GM12891 (cell line): ENCODE data around the gene NLRC3.

Experiments
- DNase-seq: peaks from one replicate; pipeline ENCODE4 v3.0.0; 2011; ENCODE audit warnings: low spot score; ENCODE audit not compliant: insufficient read length
- FAIRE-seq: peaks from 2 replicates; lab custom pipeline; 2011; peaks lifted over from hg19 to GRCh38; lab: Jason Lieb, UNC
- PAX5 ChIP-seq: IDR thresholded peaks from 2 replicates; pipeline ENCODE4 v1.6.1; 2011; ENCODE audit warnings: low read length, moderate library complexity, mild to moderate bottlenecking; ENCODE audit not compliant: insufficient read depth, severe bottlenecking
- POLR2A ChIP-seq: IDR thresholded peaks from 2 replicates; pipeline ENCODE4 v1.6.1; 2011; ENCODE audit warnings: low read depth, low read length, control low read depth
- POLR2AphosphoS5 ChIP-seq: IDR thresholded peaks from 2 replicates; pipeline ENCODE4 v1.6.1; 2011; ENCODE audit warnings: low read depth, low read length, control low read depth
- POU2F2 ChIP-seq: IDR thresholded peaks from 2 replicates; pipeline ENCODE4 v1.6.1; 2011; ENCODE audit warnings: low read depth, mild to moderate bottlenecking, control low read depth, low read length, moderate library complexity
- SPI1 ChIP-seq: IDR thresholded peaks from 2 replicates; pipeline ENCODE4 v1.6.1; 2011; ENCODE audit warnings: low read depth, low read length, control low read depth
- TAF1 ChIP-seq: IDR thresholded peaks from 2 replicates; pipeline ENCODE4 v1.6.1; 2011; ENCODE audit warnings: low read depth, low read length, control low read depth

The NLRC3 gene

GRCh38 chr16:3574195-3574594 lies 3.0 kb downstream of the NLRC3 start:
- DNase-seq (no peak), FAIRE-seq (no peak)
- TF ChIP-seq PAX5 (no peak), POLR2AphosphoS5 (no peak), POU2F2 (no peak), TAF1 (no peak), SPI1 (no peak), POLR2A (no peak)

DNA sequence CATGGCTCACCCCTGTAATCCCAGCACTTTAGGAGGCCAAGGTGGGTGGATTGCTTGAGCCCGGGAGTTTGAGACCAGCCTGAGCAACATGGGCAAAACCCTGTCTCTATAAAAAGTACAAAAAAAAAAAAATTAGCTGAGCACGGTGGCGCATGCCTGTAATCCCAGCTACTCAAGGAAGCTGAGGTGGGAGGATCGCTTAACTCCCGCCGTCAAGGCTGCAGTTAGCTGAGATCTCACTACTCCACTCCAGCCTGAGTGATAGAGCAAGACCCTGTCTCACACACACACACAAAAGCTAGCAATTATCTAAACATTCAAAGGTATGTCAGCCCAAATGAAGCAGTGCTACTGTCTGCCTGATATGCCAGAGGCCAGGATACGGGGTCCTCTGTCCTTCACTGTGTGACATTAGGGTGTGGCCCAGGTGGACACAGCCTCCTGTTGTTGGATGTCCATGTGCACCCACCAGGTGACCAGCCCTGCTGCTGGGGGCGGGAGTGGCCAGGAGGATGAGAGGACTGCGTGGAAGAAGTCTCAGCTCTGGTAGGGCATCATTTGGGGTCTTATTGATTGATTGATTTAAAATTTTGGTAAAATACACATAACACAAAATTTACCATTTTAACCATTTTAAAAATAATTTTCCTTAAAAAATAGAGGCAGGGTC lies 3.9 kb downstream of the NLRC3 start:
- FAIRE-seq (no peak), DNase-seq (no peak)
- TF ChIP-seq POU2F2 (no peak), TAF1 (no peak), POLR2AphosphoS5 (no peak), PAX5 (no peak)

DNA sequence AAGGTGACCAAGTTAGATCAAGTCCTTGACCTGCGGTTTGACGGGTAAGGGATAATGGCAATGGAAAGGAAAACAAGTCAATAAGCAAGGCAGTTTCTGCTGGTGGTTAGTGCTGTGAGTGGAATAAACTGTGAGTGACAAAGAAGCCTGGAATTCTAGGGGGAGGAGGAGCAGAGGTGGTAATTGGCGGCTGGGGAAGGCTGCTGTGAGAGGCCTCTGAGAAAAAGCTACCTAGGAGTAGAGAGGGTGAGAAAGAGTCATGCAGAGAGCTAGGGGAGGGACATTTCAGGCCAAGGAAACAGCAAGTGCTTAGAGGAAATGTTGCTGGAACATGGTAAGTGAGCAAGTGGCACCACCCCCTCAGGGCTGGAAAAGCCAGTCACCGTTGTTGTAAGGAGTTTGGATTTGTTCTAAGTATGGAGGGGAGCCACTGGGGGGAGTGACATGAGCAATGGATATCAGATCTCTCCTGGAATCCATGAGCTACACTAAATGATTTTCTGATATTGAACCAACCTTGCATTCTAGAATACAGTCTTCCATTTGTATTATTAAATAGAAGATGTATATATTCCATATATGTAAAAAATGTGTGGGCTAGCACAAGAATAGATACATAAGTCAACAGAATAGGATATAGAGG lies 6.7 kb downstream of the NLRC3 start:
- TF ChIP-seq POLR2A: no peak
- TF ChIP-seq PAX5: no peak
- TF ChIP-seq POU2F2: no peak
- TF ChIP-seq POLR2AphosphoS5: no peak
- no peak for TF ChIP-seq TAF1
- TF ChIP-seq SPI1: no peak
- DNase-seq: no peak
- no peak for FAIRE-seq

DNA sequence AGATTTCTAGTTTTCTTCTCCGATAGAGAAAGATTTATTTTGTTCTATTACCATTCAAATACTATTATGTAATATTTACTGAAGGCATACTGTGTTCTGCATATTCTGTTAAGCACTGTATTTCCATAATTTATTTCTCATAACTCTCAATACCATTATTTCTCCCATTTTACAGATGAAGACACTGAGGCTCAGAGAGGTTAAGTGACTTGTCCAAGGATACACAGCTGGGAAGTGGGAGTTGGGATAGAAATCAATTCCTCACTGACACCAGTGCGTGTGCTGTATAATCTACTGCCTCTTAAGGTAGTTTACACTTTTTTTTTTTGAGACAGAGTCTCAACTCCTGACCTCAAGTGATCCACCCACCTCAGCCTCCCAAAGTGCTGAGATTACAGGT lies 7.4 kb downstream of the NLRC3 start:
- DNase-seq (no peak), FAIRE-seq (no peak)
- TF ChIP-seq TAF1 (no peak), PAX5 (no peak), POLR2AphosphoS5 (no peak), POLR2A (no peak), SPI1 (no peak), POU2F2 (no peak)

DNA sequence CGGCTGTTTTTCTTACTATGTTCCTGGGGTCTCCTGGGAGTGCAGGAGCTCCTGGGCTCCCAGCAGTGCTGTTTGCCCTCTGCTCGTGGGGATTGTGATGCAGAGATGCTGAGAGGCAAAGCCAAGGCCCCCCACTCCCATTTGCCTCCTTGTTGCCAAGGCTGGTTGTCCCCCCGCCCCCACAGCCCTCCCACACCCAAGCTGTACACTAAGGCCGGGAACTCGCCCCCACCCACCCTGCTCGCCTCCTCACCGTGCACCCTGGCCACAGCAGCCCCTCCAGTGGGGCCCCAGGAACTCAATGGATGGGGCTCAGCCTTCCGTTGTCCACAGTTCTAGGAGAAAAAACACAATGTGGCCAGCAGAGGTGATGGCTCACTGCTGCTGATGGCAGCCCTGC lies 10.2 kb downstream of the NLRC3 start:
- no peak for FAIRE-seq
- no peak for DNase-seq
- no peak for TF ChIP-seq SPI1
- no peak for TF ChIP-seq POLR2A
- no peak for TF ChIP-seq POU2F2
- TF ChIP-seq PAX5: no peak
- no peak for TF ChIP-seq POLR2AphosphoS5
- no peak for TF ChIP-seq TAF1

- no peak for FAIRE-seq
- no peak for DNase-seq
These were observed 12.4 kb downstream of the NLRC3 start for GRCh38 chr16:3564889-3565141.

GRCh38 chr16:3564130-3564888 lies 12.9 kb downstream of the NLRC3 start:
- no peak for FAIRE-seq
- TF ChIP-seq POU2F2: no peak
- DNase-seq: no peak

More at GRCh38 chr16:3564889-3565141, 12.4 kb downstream of the NLRC3 start:
- TF ChIP-seq SPI1 (no peak), POLR2A (no peak), POLR2AphosphoS5 (no peak), TAF1 (no peak), PAX5 (no peak), POU2F2 (no peak)

DNA sequence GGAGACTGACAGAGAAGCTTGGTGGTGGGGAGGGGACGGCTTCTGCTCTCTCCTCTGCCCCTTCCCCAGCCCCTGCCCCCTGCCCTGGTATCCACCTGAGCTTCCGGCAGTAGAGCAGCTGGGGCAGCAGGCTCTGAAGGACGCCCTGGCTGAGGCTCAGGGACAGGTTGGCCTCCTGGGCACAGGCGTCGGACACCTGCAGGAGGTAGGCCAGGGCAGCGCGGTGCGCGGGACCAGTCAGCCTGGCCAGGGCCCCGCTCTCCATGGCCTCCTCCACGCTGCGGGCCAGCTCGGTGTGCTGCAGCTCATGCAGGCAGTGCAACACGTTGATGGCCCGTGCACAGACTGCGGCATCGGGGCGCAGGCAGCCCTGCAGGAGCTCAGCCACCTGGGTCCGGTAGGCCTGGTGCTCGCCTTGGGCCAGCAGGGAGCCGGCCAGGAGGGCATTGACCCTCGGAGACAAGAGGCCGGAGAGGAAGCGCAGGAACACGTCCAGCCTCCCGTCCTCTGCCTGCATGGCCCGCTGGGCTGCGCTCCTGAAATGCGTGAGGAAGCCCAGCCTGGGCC lies 14.2 kb downstream of the NLRC3 start:
- TF ChIP-seq POU2F2 (no peak), TAF1 (no peak), SPI1 (no peak), POLR2AphosphoS5 (no peak), PAX5 (no peak), POLR2A (no peak)
- FAIRE-seq (no peak), DNase-seq (no peak)

- TF ChIP-seq TAF1 (no peak), POU2F2 (no peak), POLR2AphosphoS5 (no peak), PAX5 (no peak), SPI1 (no peak), POLR2A (no peak)
- no peak for FAIRE-seq
- DNase-seq: no peak
These were observed 15.6 kb downstream of the NLRC3 start for GRCh38 chr16:3561626-3562025.
